Heart left ventricle (tissue), 13 donors: ENCODE measurements around the gene CENPP.

Experiments
- CTCF ChIP-seq, 12 donors: fragments of 200-600 bp; sonication (generic) in 4 of 12; IDR thresholded peaks; one replicate each; pipeline versions ENCODE4 v1.5.0 to v1.8.0; 2018 to 2022; ENCODE audit warnings: antibody characterized with exemption in 12 of 12, mild to moderate bottlenecking in 5 of 12
- POLR2A ChIP-seq, 2 donors: fragments of 450-650 bp; IDR thresholded peaks; one replicate each; pipeline ENCODE4 v1.6.1; 2017; ENCODE audit warnings: antibody characterized with exemption in 2 of 2, mild to moderate bottlenecking in 2 of 2, moderate library complexity in 2 of 2
- donor health status: ischemic (EF 13 %, LVEDD 7.1; RV severe dilation, severe dysfunction).
- donor health status: DM: no; HTN: yes; CAD: no.
- donor health status: DM: no; HTN: no; CAD: no.
- donor health status: ischemic (EF 25% LVEDD 6.9; RV normal size, moderate dysfunction).
- donor health status: ischemic (EF 25% LVEDD 5.7; RV mildly dilated, moderate dysfunction).
- donor health status: ischemic (EF 35%, LVEDD 5.7; RV mildly dilated, moderate dysfunction).
- donor health status: nonischemic (EF 11% LVEDD 7.7; RV severe dilation, severe dysfunction).
- donor health status: DM: yes; HTN: yes; CAD: no.
- donor health status: PGD.
- donor health status: ischemic (EF 29% LVEDD 5.4; RV normal size, mild dysfunction).
- donor health status: nonischemic (EF 23%, LVEDD 6.1; RV moderate dilation, normal function).

- TF ChIP-seq CTCF (IDR thresholded peaks at IDR 0.05) (no peak), POLR2A (IDR thresholded peaks at IDR 0.05) (no peak)
Observed at GRCh38 chr9:92650839-92651621, 325.3 kb downstream of the CENPP start.
